OCI-LY1 (cell line): ENCODE results near the gene SELP.

ENCODE experiments used
- H2AFZ ChIP-seq: fragments of 200-600 bp; sonication (generic), shearing (Covaris generic); 2 replicates; pipeline ENCODE4 v1.6.0; 2014; ENCODE audit warnings: antibody characterized with exemption, mild to moderate bottlenecking, low read length
- H3F3A ChIP-seq: fragments of 200-600 bp; sonication (generic), shearing (Covaris generic); 2 replicates; pipeline ENCODE4 v1.6.0; 2014; ENCODE audit warnings: mild to moderate bottlenecking, antibody characterized with exemption, low read length, moderate library complexity; ENCODE audit not compliant: insufficient read depth
- H3K27ac ChIP-seq: fragments of 200-600 bp; sonication (generic); 2 replicates; pipeline ENCODE4 v1.5.1; 2014; ENCODE audit warnings: low read length, mixed run types, mild to moderate bottlenecking, low read depth; ENCODE audit not compliant: poor library complexity, severe bottlenecking
- H3K27me3 ChIP-seq: fragments of 200-600 bp; sonication (generic); 2 replicates; pipeline ENCODE4 v1.6.0; 2014; ENCODE audit warnings: antibody characterized with exemption, mild to moderate bottlenecking, low read length, moderate library complexity; ENCODE audit not compliant: insufficient read depth
- H3K36me3 ChIP-seq: fragments of 200-600 bp; sonication (generic); 2 replicates; pipeline ENCODE4 v1.6.1; 2014; ENCODE audit warnings: mild to moderate bottlenecking, antibody characterized with exemption, low read length, moderate library complexity, mixed read lengths; ENCODE audit not compliant: insufficient read depth
- H3K4me1 ChIP-seq: fragments of 200-600 bp; sonication (generic); 2 replicates; pipeline ENCODE4 v1.5.1; 2014; ENCODE audit warnings: mild to moderate bottlenecking, low read length, moderate library complexity; ENCODE audit not compliant: insufficient read depth, severe bottlenecking
- H3K4me2 ChIP-seq: fragments of 200-600 bp; sonication (generic), shearing (Covaris generic); 2 replicates; pipeline ENCODE4 v1.6.1; 2014; ENCODE audit warnings: low read length
- H3K4me3 ChIP-seq: fragments of 200-600 bp; sonication (generic); 2 replicates; pipeline ENCODE4 v1.5.1; 2014; ENCODE audit warnings: low read length, low read depth, mild to moderate bottlenecking, mixed read lengths; ENCODE audit not compliant: poor library complexity, severe bottlenecking
- H3K79me2 ChIP-seq: fragments of 200-600 bp; shearing (Covaris generic); 2 replicates; pipeline ENCODE4 v1.6.1; 2016; ENCODE audit warnings: mixed run types, low read length, mixed read lengths; ENCODE audit not compliant: insufficient read depth
- H3K9ac ChIP-seq: fragments of 200-600 bp; sonication (generic), shearing (Covaris generic); 2 replicates; pipeline ENCODE4 v1.6.1; 2014; ENCODE audit warnings: mild to moderate bottlenecking, low read length, mixed read lengths
- H3K9me2 ChIP-seq: fragments of 200-600 bp; sonication (generic), shearing (Covaris generic); 2 replicates; pipeline ENCODE4 v1.6.1; 2014; ENCODE audit warnings: low read depth, mild to moderate bottlenecking, low read length, mixed read lengths
- H3K9me3 ChIP-seq: fragments of 200-600 bp; shearing (Covaris generic); 2 replicates; pipeline ENCODE4 v1.6.1; 2014; ENCODE audit warnings: low read length, mixed read lengths
- H4K20me1 ChIP-seq: fragments of 200-600 bp; sonication (generic), shearing (Covaris generic); 2 replicates; pipeline ENCODE4 v1.6.0; 2016; ENCODE audit warnings: mild to moderate bottlenecking, low read length; ENCODE audit not compliant: insufficient read depth
- CTCF ChIP-seq: fragments of 200-600 bp; sonication (generic), shearing (Covaris generic); IDR thresholded peaks from 2 replicates; pipeline ENCODE4 v1.5.1; 2017; ENCODE audit warnings: mild to moderate bottlenecking, antibody characterized with exemption, low read length, moderate library complexity, mixed read lengths
- EZH2 ChIP-seq: fragments of 200-600 bp; sonication (generic), shearing (Covaris generic); IDR thresholded peaks from 2 replicates; pipeline ENCODE4 v1.8.0; 2017; ENCODE audit warnings: borderline replicate concordance, mixed run types, mild to moderate bottlenecking, antibody characterized with exemption, low read length, moderate library complexity, mixed read lengths

Gene SELP

GRCh38 chr1:169631249-169631648 lies 1.3 kb upstream of the SELP start:
- Histone ChIP-seq H3K9me3 (peaks cover 10% of the 10 kb centered on the region), H2AFZ (no peak overlapping the region), H3K27ac (no peak overlapping the region), H3K79me2 (no peaks in the 10 kb centered on the region), H3K4me3 (no peak overlapping the region), H3K4me2 (no peak overlapping the region), H3K27me3 (no peaks in the 10 kb centered on the region), H4K20me1 (no peaks in the 10 kb centered on the region), H3K36me3 (no peaks in the 10 kb centered on the region), H3K9ac (no peak overlapping the region), H3K9me2 (no peaks in the 10 kb centered on the region), H3K4me1 (no peaks in the 10 kb centered on the region), H3F3A (no peaks in the 10 kb centered on the region)
- TF ChIP-seq CTCF (no peak), EZH2 (no peak)

- Histone ChIP-seq H3K4me3 (no peak overlapping the region), H2AFZ (no peak overlapping the region), H3F3A (no peaks in the 10 kb centered on the region), H3K36me3 (no peaks in the 10 kb centered on the region), H3K27ac (no peak overlapping the region), H3K79me2 (no peaks in the 10 kb centered on the region), H3K27me3 (no peaks in the 10 kb centered on the region), H4K20me1 (no peaks in the 10 kb centered on the region), H3K9me3 (no peaks in the 10 kb centered on the region), H3K9ac (no peak overlapping the region), H3K4me1 (no peaks in the 10 kb centered on the region), H3K9me2 (no peaks in the 10 kb centered on the region), H3K4me2 (no peak overlapping the region)
- TF ChIP-seq EZH2: no peak
- TF ChIP-seq CTCF: no peak
Observed at GRCh38 chr1:169624912-169625311, 5.0 kb downstream of the SELP start.

- no peaks in the 10 kb centered on the region for H3K79me2 ChIP-seq
- H3K4me3 ChIP-seq: no peak overlapping the region
- H3K4me1 ChIP-seq: no peaks in the 10 kb centered on the region
- H3K27me3 ChIP-seq: no peaks in the 10 kb centered on the region
- H4K20me1 ChIP-seq: no peaks in the 10 kb centered on the region
- no peak overlapping the region for H3K4me2 ChIP-seq
- no peaks in the 10 kb centered on the region for H3K36me3 ChIP-seq
- no peaks in the 10 kb centered on the region for H3F3A ChIP-seq
- no peak overlapping the region for H3K9ac ChIP-seq
- H2AFZ ChIP-seq: no peak overlapping the region
- no peaks in the 10 kb centered on the region for H3K9me3 ChIP-seq
- TF ChIP-seq CTCF: no peak
- no peak for TF ChIP-seq EZH2
- H3K9me2 ChIP-seq: no peaks in the 10 kb centered on the region
- no peak overlapping the region for H3K27ac ChIP-seq
Observed at GRCh38 chr1:169624122-169624521, 5.8 kb downstream of the SELP start.
